Suprapubic skin (tissue), 4 donors: ENCODE data around the gene ACKR3.

Experiments
- POLR2A ChIP-seq, 2 donors: fragments of 450-650 bp; IDR thresholded peaks; one replicate each; pipeline ENCODE4 v1.6.1; 2017; ENCODE audit warnings: antibody characterized with exemption in 2 of 2, mild to moderate bottlenecking in 2 of 2, moderate library complexity in 2 of 2
- POLR2AphosphoS5 ChIP-seq, 3 donors: sonication (generic); formaldehyde crosslinking; IDR thresholded peaks; one replicate each; pipeline ENCODE4 v1.6.1; 2017; ENCODE audit warnings: antibody characterized with exemption in 3 of 3
- TF ChIP-seq, protein P1 (sequence below), 2 donors: fragments of 200-600 bp in 1 of 2; fragments of 450-650 bp in 1 of 2; sonication (generic) in 1 of 2; IDR thresholded peaks; one replicate each; pipeline ENCODE4 v1.5.1; 2016 to 2019; ENCODE audit warnings: antibody characterized with exemption in 2 of 2, mild to moderate bottlenecking in 1 of 2, moderate library complexity in 1 of 2

DNA sequence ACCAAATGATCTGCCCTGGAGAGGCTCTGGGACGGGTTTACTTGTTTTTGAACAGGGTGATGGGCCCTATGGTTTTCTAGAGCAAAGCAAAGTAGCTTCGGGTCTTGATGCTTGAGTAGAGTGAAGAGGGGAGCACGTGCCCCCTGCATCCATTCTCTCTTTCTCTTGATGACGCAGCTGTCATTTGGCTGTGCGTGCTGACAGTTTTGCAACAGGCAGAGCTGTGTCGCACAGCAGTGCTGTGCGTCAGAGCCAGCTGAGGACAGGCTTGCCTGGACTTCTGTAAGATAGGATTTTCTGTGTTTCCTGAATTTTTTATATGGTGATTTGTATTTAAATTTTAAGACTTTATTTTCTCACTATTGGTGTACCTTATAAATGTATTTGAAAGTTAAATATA lies 11.9 kb downstream of the ACKR3 start:
- TF ChIP-seq, protein P1, sequence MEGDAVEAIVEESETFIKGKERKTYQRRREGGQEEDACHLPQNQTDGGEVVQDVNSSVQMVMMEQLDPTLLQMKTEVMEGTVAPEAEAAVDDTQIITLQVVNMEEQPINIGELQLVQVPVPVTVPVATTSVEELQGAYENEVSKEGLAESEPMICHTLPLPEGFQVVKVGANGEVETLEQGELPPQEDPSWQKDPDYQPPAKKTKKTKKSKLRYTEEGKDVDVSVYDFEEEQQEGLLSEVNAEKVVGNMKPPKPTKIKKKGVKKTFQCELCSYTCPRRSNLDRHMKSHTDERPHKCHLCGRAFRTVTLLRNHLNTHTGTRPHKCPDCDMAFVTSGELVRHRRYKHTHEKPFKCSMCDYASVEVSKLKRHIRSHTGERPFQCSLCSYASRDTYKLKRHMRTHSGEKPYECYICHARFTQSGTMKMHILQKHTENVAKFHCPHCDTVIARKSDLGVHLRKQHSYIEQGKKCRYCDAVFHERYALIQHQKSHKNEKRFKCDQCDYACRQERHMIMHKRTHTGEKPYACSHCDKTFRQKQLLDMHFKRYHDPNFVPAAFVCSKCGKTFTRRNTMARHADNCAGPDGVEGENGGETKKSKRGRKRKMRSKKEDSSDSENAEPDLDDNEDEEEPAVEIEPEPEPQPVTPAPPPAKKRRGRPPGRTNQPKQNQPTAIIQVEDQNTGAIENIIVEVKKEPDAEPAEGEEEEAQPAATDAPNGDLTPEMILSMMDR (IDR thresholded peaks at IDR 0.05) = no peak
- no peak for TF ChIP-seq POLR2A (IDR thresholded peaks at IDR 0.05)
- TF ChIP-seq POLR2AphosphoS5 (IDR thresholded peaks at IDR 0.05) = no peak
